Keratinocyte (primary cell): Measurements from ENCODE around the gene ZFP90. TPM values are rescaled to one million over a fixed set of nuclear protein-coding genes. Genes with fewer than 3 reads are reported as not detected.

ENCODE experiments used
- DNase-seq: peaks from one replicate; pipeline ENCODE4 v3.0.0-alpha.2; 2011; ENCODE audit warnings: low read depth, missing footprints, low spot score
- FAIRE-seq: peaks from 2 replicates; lab custom pipeline; 2011; peaks lifted over from hg19 to GRCh38; lab: Jason Lieb, UNC
- H2AFZ ChIP-seq: 2 replicates; pipeline ENCODE4 v1.6.0; 2012; ENCODE audit warnings: low read length, control low read depth, inconsistent platforms; ENCODE audit not compliant: control insufficient read depth
- H3K27ac ChIP-seq: 2 replicates; pipeline ENCODE4 v1.5.1; 2011; ENCODE audit warnings: low read length; ENCODE audit not compliant: control insufficient read depth, insufficient read depth
- H3K27me3 ChIP-seq: 3 replicates; pipeline ENCODE4 v1.6.0; 2011; ENCODE audit warnings: low read length; ENCODE audit not compliant: control insufficient read depth, insufficient read depth; ENCODE audit errors: extremely low read depth
- H3K36me3 ChIP-seq, 2 experiments: 2 replicates in 1 of 2; 3 replicates in 1 of 2; pipeline ENCODE4 v1.5.1; 2011; ENCODE audit warnings: low read length in 2 of 2, mild to moderate bottlenecking in 1 of 2; ENCODE audit not compliant: control insufficient read depth in 2 of 2, insufficient read depth in 2 of 2; ENCODE audit errors: extremely low read depth in 1 of 2
- H3K4me1 ChIP-seq: 3 replicates; pipeline ENCODE4 v1.5.1; 2011; ENCODE audit warnings: low read length; ENCODE audit not compliant: control insufficient read depth, insufficient read depth; ENCODE audit errors: extremely low read depth
- H3K4me2 ChIP-seq: 3 replicates; pipeline ENCODE4 v1.6.0; 2011; ENCODE audit warnings: low read depth, low read length; ENCODE audit not compliant: control insufficient read depth, insufficient read depth; ENCODE audit errors: extremely low read depth
- H3K4me3 ChIP-seq, 3 experiments: fragments of 200-600 bp in 1 of 3; sonication (generic) in 1 of 3; 2 replicates in 2 of 3; 3 replicates in 1 of 3; pipeline ENCODE4 v1.5.1; 2011 to 2016; ENCODE audit warnings: low read length in 3 of 3, mild to moderate bottlenecking in 3 of 3, control low read depth in 2 of 3, inconsistent platforms in 1 of 3, low read depth in 1 of 3, mixed read lengths in 1 of 3, mixed run types in 1 of 3, moderate library complexity in 1 of 3; ENCODE audit not compliant: control insufficient read depth in 2 of 3, insufficient read depth in 2 of 3; ENCODE audit errors: extremely low read depth in 1 of 3
- H3K79me2 ChIP-seq: 2 replicates; pipeline ENCODE4 v1.6.0; 2012; ENCODE audit warnings: low read length; ENCODE audit not compliant: control insufficient read depth, insufficient read depth
- H3K9ac ChIP-seq: 3 replicates; pipeline ENCODE4 v1.6.0; 2011; ENCODE audit warnings: low read length; ENCODE audit not compliant: control insufficient read depth, insufficient read depth; ENCODE audit errors: extremely low read depth
- H3K9me1 ChIP-seq: 3 replicates; pipeline ENCODE4 v1.6.0; 2011; ENCODE audit warnings: low read length; ENCODE audit not compliant: control insufficient read depth, insufficient read depth; ENCODE audit errors: extremely low read depth
- H3K9me3 ChIP-seq: 2 replicates; pipeline ENCODE4 v1.5.1; 2012; ENCODE audit warnings: low read depth, low read length; ENCODE audit not compliant: control insufficient read depth
- H4K20me1 ChIP-seq: 3 replicates; pipeline ENCODE4 v1.6.0; 2011; ENCODE audit warnings: low read length; ENCODE audit not compliant: control insufficient read depth, insufficient read depth; ENCODE audit errors: extremely low read depth
- EZH2 ChIP-seq: IDR thresholded peaks from one replicate; pipeline ENCODE4 v1.6.1; 2012; ENCODE audit warnings: inconsistent platforms, mild to moderate bottlenecking, low read length, moderate library complexity
- dilution Hi-C: fragments of 300-500 bp; cut with MboI; formaldehyde crosslinking; loops from one replicate; pipeline ENCODE4 v1.7.0; 2020; ENCODE audit warnings: low sequenced_read_pairs; ENCODE audit not compliant: extremely low pct_ligation_motif_present
- polyA plus RNA-seq, 5 experiments: library from polyadenylated mRNA; depleted of rRNA in 3 of 5; stranded (reverse) in 3 of 5; stranded (forward) in 1 of 5; unstranded in 1 of 5; fragments of >200 nt; gene quantifications; 1 replicate in 1 of 5; 2 replicates in 3 of 5; 3 replicates in 1 of 5; pipeline versions ENCODE4 v1.2.1 to v1.2.3, GENCODE V29; 2011 to 2012; ENCODE audit warnings: missing spikeins in 2 of 5, low read depth in 1 of 5, low replicate concordance in 1 of 5
- TF ChIP-seq, protein P1 (sequence below), 3 experiments: IDR thresholded peaks in 1 of 3; conservative IDR thresholded peaks in 1 of 3; optimal IDR thresholded peaks in 1 of 3; 2 replicates in 2 of 3; 3 replicates in 1 of 3; pipeline versions ENCODE3 to v1.5.1; 2011; ENCODE audit warnings: low read length in 3 of 3, mild to moderate bottlenecking in 3 of 3, moderate library complexity in 2 of 3, control low read depth in 1 of 3, inconsistent platforms in 1 of 3; ENCODE audit not compliant: insufficient read depth in 2 of 3; ENCODE audit errors: extremely low read depth in 1 of 3

ZFP90 gene
- polyA plus RNA-seq, 1 donor (not counting 4 experiments of a cell fraction or from before 2014, with no cell fraction given): 15.3 TPM

DNA sequence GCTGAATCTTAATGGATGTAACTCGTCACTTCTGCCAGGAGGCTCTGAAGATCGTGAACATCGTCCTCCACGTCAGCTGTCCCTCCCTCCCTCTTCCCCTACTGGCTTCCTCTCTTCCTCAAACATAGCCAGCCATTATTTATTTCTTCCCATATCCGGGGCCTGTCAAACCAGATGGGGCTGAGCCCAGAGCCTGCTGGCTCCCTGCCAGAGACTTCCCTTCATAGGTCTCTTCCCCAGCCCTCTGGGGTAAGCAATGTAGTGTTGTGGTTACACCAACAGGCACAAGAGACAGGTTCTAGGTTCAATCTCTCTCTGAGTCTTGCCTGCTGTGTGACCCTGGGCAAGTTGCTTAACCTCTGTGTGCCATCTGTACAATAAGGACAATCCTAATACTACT is 40.1 kb upstream of the ZFP90 start:
- dilution Hi-C loops: no loop called here
- Histone ChIP-seq H2AFZ (no peak overlapping the region), H3K4me3 (no peak overlapping the region), H3K27ac (no peak overlapping the region), H3K4me1 (peaks cover 23% of the 10 kb centered on the region), H3K27me3 (no peaks in the 10 kb centered on the region), H3K79me2 (no peaks in the 10 kb centered on the region), H3K9me1 (no peaks in the 10 kb centered on the region), H3K36me3 (no peaks in the 10 kb centered on the region), H3K9ac (no peak overlapping the region), H3K9me3 (no peaks in the 10 kb centered on the region), H4K20me1 (no peaks in the 10 kb centered on the region), H3K4me2 (no peak overlapping the region)
- FAIRE-seq (no peak), DNase-seq (no peak)
- TF ChIP-seq, protein P1, sequence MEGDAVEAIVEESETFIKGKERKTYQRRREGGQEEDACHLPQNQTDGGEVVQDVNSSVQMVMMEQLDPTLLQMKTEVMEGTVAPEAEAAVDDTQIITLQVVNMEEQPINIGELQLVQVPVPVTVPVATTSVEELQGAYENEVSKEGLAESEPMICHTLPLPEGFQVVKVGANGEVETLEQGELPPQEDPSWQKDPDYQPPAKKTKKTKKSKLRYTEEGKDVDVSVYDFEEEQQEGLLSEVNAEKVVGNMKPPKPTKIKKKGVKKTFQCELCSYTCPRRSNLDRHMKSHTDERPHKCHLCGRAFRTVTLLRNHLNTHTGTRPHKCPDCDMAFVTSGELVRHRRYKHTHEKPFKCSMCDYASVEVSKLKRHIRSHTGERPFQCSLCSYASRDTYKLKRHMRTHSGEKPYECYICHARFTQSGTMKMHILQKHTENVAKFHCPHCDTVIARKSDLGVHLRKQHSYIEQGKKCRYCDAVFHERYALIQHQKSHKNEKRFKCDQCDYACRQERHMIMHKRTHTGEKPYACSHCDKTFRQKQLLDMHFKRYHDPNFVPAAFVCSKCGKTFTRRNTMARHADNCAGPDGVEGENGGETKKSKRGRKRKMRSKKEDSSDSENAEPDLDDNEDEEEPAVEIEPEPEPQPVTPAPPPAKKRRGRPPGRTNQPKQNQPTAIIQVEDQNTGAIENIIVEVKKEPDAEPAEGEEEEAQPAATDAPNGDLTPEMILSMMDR (optimal IDR thresholded peaks at IDR 0.05 in 1 of 3, IDR thresholded peaks at IDR 0.05 in 1 of 3, conservative IDR thresholded peaks at IDR 0.05 in 1 of 3; ENCODE audit: extremely low read depth in 1 of 3, insufficient read depth in 2 of 3, low read length in 3 of 3): no peak
- TF ChIP-seq EZH2: no peak

DNA sequence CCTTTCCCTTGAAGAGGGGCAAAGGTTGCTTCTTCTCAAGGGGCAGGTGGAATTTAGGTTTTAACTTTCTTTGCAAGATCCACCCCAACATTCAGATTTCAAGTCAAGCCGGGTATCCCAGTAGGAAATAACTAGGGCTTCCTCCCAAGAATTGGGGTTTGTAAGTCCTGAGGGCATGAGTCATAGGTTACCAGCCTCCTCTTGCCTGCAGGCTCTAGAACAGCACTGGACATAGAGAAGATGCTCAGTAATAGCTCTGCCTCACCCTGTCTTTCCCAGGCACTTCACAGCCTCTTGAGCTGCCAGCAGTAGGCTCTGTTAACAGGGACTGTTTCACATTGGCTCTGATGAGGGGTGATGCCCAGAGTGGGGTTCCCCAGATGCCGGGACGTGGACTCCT is 35.8 kb upstream of the ZFP90 start:
- no peak overlapping the region for H3K4me2 ChIP-seq
- dilution Hi-C loops: no loop called here
- DNase-seq: no peak
- H3K4me3 ChIP-seq: no peak overlapping the region
- no peak overlapping the region for H2AFZ ChIP-seq
- no peaks in the 10 kb centered on the region for H3K36me3 ChIP-seq
- peaks cover 7% of the 10 kb centered on the region for H3K4me1 ChIP-seq
- no peaks in the 10 kb centered on the region for H4K20me1 ChIP-seq
- no peaks in the 10 kb centered on the region for H3K79me2 ChIP-seq
- TF ChIP-seq, protein P1 (optimal IDR thresholded peaks at IDR 0.05 in 1 of 3, IDR thresholded peaks at IDR 0.05 in 1 of 3, conservative IDR thresholded peaks at IDR 0.05 in 1 of 3; ENCODE audit: extremely low read depth in 1 of 3, insufficient read depth in 2 of 3, low read length in 3 of 3): no peak
- H3K9me1 ChIP-seq: no peaks in the 10 kb centered on the region
- no peak overlapping the region for H3K9ac ChIP-seq
- no peak for FAIRE-seq
- H3K27me3 ChIP-seq: peaks cover 26% of the 10 kb centered on the region
- H3K9me3 ChIP-seq: no peaks in the 10 kb centered on the region
- no peak overlapping the region for H3K27ac ChIP-seq
